ENCODE measurements around the gene TSPO. TPM values are rescaled to one million over a fixed set of nuclear protein-coding genes. Genes with fewer than 3 reads are reported as not detected.
"Not testable (repeated sequence)": the region's sequence is repeated elsewhere in the genome, so short reads cannot be mapped to it uniquely, and the experiment has no call there.

Gene TSPO
- 524 and 536 TPM in 2 replicates for total RNA-seq

DNA sequence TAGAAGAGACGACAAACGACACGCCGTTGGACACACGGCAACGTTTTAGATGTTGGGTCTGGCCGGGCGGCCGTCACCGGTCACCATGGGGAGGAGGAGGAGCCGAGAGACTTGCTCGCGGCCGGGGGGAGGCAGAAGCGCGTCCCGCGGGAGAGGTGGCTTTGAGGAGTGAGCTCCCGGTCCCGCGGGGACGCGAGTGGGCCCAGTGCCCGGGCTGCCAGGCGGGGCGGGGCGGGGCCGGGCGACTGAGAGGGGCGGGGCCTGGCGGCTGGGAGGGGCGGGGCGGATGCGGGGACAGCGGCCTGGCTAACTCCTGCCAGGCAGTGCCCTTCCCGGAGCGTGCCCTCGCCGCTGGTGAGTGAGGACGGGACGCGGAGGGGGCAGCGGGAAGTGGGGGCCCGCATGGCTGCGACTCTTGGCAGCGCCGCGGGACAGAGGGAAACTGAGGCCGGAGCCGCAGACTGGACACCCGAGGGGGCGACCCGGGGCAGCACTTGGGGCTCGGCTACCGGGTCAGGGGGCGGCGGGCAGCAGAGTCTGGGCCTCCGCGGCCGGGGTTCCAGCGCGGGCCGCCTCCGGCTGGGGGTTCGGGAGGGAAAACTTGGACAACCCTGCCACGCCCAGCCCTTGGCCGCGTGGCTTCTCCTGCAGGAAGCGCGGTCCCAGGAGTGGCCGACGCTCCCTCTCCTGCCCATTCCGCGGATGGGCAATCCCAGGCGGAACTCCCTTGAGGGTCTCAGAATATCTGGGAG, at the start of gene TSPO:
Gene TSPO, plus strand, starts transcription at position 309 of the 752 bp plus-strand sequence. CDS start 7,680 bp downstream, outside the sequence.
- DNase-seq (ENCODE audit: low read depth): no peak
- TF ChIP-seq, protein P1, sequence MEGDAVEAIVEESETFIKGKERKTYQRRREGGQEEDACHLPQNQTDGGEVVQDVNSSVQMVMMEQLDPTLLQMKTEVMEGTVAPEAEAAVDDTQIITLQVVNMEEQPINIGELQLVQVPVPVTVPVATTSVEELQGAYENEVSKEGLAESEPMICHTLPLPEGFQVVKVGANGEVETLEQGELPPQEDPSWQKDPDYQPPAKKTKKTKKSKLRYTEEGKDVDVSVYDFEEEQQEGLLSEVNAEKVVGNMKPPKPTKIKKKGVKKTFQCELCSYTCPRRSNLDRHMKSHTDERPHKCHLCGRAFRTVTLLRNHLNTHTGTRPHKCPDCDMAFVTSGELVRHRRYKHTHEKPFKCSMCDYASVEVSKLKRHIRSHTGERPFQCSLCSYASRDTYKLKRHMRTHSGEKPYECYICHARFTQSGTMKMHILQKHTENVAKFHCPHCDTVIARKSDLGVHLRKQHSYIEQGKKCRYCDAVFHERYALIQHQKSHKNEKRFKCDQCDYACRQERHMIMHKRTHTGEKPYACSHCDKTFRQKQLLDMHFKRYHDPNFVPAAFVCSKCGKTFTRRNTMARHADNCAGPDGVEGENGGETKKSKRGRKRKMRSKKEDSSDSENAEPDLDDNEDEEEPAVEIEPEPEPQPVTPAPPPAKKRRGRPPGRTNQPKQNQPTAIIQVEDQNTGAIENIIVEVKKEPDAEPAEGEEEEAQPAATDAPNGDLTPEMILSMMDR (conservative IDR thresholded peaks at IDR 0.05; ENCODE audit: low read depth, low read length): no peak
- H3K4me3 ChIP-seq (ENCODE audit: low read depth, low read length): peak within 1 kb of the TSS; percentile 65

DNA sequence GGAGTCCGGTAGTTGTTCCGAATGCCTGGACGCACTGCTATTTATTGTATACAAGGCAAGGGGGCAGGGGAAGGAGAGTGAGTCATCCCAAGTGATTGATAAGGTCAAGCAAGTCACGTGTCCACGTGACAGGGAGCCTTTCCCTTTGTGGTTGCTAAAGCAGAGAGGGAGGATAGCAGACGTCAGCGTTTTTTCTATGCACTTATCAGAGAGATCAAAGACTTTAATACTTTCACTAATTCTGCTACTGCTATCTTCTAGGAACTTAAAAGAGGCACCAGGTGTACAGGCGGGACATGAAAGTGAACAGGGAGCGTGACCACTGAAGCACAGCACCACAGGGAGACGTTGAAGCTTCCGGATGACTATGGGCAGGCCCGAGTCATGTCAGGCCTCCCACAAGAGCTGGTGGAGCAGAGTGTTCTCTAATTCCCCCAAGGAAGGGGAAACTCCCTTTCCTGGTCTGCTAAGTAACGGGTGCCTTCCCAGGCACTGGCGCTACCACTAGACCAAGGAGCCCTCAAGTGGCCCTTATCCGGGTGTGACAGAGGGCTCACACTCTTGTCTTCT, 47.2 kb upstream of the TSPO start:
- H3K4me3 ChIP-seq (ENCODE audit: low read depth, low read length); DNase-seq (ENCODE audit: low read depth): not testable (repeated sequence)

DNA sequence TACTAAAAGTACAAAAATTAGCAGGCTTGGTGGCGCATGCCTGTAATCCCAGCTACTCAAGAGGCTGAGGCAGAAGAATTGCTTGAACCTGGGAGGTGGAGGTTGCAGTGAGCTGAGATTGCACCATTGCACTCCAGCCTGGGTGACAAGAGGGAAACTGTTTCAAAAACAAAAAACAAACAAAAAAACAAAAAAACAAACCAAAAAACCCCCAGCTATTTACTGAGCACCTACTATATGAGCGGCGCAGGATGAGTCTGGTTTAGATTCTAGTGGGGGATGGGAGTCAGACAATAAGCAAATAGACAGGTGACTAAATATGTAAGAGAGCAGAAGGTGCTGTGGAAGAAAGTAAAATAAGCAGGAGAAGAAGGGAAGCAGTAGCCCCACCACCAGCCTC, 46.4 kb upstream of the TSPO start:
- H3K4me3 ChIP-seq (ENCODE audit: low read depth, low read length); DNase-seq (ENCODE audit: low read depth): not testable (repeated sequence)

DNA sequence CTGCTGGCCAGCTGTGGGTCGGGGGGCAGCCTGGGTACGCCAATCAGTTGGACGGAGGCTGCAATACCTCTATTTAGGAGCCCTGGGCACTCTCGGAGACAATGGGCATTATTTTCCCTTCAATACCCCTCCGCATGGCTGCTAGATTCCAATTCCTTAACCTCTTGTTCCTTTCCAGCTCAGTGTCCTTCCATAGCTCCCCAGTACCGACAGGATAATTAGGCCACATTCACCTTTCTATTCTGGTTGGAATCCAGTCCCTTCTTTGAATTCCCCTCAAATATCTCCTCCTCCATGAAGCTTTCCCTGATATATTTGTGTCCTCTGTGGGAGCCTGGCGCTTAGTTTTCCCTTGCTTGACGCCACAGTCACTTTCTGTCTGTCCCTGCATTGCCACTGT, 45.1 kb upstream of the TSPO start:
- TF ChIP-seq, protein P1 (conservative IDR thresholded peaks at IDR 0.05; ENCODE audit: low read depth, low read length): no peak
- no peak for DNase-seq (ENCODE audit: low read depth)
- H3K4me3 ChIP-seq (ENCODE audit: low read depth, low read length): no peak overlapping the region

DNA sequence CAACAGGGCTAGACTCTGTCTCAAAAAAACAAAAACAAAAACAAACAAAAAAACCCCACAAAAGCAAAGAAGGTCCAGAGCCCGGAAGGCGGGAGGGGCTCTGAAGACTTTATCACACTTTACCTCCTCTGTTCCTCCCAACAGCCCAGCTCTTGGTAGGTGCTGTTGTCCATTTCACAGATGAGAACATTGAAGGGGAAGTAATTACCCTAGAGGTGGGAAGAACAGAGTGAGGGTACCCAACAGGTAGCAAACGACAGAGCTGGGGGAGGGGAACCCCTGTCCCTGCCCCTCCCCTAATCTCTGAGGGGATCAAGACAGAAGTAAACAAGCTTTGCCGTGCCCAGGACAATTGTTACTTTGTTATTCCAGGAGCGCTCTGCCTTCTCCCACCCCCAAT, 41.8 kb upstream of the TSPO start:
- DNase-seq (ENCODE audit: low read depth): no peak
- no peak overlapping the region for H3K4me3 ChIP-seq (ENCODE audit: low read depth, low read length)
- TF ChIP-seq, protein P1 (conservative IDR thresholded peaks at IDR 0.05; ENCODE audit: low read depth, low read length): no peak

DNA sequence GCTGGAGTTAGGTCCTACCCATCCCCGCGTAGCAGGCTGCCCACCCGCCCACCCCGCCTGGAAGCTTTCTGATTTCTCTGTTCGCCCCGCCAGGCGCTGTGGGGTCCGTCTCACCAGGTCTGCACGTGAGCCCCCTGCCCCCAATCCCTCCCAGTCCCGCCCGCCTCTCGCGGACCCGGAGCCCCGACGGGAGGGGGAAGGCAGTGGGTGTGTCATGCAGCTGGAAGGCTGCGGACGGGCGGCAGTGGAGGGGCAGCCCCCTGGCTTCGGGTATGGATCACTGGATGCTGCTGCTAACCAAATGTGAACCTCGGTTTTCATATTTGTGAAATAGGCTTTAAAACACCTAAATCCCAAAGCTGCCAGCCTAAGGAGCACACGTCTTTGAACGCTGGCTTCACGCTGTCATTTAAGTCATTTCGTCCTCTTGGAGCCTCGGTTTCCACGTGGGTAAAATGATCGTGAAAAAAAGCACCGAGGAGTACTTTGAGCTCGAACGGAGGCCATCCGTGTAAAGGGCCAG, 41.4 kb upstream of the TSPO start:
- H3K4me3 ChIP-seq (ENCODE audit: low read depth, low read length): peak overlapping the region; percentile 68
- DNase-seq (ENCODE audit: low read depth): no peak
- TF ChIP-seq, protein P1 (conservative IDR thresholded peaks at IDR 0.05; ENCODE audit: low read depth, low read length): no peak

DNA sequence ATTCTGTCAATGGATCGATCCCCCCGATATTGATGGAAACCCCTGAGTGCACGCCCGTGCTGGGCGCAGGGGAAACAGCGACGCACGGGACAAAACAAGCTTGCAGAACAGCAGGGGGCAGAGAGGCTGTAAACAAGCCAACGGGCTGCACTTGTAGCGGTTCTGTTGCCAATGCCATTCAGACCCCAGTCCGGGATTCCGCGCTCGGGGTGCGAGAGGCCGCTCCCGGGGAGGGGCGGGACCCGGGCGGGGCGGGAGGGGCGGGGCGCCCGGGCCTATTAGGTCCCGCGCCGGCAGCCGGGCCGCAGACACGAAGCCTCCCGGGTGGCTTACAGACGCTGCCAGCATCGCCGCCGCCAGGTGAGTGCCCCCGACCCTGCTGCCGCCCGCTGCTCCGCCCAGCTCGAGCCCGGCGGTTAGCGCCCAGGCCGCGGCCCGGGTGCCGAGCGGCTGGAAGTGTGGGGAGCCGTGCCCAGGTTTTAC, 40.9 kb upstream of the TSPO start, which contains the start of gene BIK:
Gene BIK, plus strand, starts transcription at position 307 of the 483 bp plus-strand sequence. CDS start 13,273 bp downstream, outside the sequence.
- TF ChIP-seq, protein P1 (conservative IDR thresholded peaks at IDR 0.05; ENCODE audit: low read depth, low read length): peak; percentile 29
- H3K4me3 ChIP-seq (ENCODE audit: low read depth, low read length): peak within 1 kb of the TSS; percentile 68
- DNase-seq (ENCODE audit: low read depth): no peak
